GM12875 (cell line): ENCODE measurements around the gene ATP6AP1.

ENCODE experiments used
- H3K4me3 ChIP-seq: one replicate; pipeline ENCODE4 v1.5.1; 2011; ENCODE audit warnings: low read depth, low read length, control low read depth
- TF ChIP-seq, protein P1 (sequence below): IDR thresholded peaks from 2 replicates; pipeline ENCODE4 v1.5.1; 2011; ENCODE audit warnings: low read depth, mild to moderate bottlenecking, control low read depth, inconsistent platforms, low read length, moderate library complexity, borderline replicate concordance; ENCODE audit not compliant: insufficient read depth

The ATP6AP1 gene, protein sequence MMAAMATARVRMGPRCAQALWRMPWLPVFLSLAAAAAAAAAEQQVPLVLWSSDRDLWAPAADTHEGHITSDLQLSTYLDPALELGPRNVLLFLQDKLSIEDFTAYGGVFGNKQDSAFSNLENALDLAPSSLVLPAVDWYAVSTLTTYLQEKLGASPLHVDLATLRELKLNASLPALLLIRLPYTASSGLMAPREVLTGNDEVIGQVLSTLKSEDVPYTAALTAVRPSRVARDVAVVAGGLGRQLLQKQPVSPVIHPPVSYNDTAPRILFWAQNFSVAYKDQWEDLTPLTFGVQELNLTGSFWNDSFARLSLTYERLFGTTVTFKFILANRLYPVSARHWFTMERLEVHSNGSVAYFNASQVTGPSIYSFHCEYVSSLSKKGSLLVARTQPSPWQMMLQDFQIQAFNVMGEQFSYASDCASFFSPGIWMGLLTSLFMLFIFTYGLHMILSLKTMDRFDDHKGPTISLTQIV

DNA sequence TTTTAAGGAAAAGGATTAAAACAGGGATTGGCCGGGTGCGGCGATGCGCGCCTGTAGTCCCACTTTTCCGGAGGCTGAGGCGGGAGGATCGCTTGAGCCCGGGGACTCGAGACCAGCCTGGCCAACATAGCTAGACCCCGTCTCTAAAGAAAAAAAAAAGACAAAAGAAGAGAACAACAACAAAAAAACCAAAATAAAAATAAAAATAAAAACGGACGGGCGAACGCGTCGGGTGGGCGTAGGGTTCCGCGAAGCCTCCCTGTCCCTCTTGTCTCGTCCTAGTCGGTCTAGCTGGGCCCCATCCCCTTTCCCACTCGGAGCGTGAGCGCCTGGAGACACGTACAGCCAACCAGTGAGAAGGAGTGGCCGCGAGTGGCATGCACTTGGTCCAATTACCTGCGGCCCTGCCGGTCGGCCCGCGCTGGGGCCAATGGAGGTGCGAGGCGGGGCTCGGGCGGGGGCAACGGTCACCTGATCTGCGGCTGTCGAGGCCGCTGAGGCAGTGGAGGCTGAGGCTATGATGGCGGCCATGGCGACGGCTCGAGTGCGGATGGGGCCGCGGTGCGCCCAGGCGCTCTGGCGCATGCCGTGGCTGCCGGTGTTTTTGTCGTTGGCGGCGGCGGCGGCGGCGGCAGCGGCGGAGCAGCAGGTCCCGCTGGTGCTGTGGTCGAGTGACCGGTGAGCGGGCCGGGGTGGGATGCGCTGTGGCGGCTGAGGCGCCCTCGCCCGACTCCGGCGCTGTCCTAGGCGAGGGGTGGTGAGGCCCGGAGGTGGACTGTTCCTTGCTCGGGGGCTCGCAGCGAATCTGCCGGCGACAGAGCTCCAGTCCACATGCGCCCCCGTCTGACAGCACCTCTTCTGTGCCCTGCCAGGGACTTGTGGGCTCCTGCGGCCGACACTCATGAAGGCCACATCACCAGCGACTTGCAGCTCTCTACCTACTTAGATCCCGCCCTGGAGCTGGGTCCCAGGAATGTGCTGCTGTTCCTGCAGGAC is at the start of gene ATP6AP1:
TSS of gene ATP6AP1 (plus strand) at position 502 of the 996 bp plus-strand sequence. CDS start at position 518, 16 bp downstream.
- H3K4me3 ChIP-seq, result peak within 1 kb of the TSS; percentile 69
- TF ChIP-seq, protein P1, sequence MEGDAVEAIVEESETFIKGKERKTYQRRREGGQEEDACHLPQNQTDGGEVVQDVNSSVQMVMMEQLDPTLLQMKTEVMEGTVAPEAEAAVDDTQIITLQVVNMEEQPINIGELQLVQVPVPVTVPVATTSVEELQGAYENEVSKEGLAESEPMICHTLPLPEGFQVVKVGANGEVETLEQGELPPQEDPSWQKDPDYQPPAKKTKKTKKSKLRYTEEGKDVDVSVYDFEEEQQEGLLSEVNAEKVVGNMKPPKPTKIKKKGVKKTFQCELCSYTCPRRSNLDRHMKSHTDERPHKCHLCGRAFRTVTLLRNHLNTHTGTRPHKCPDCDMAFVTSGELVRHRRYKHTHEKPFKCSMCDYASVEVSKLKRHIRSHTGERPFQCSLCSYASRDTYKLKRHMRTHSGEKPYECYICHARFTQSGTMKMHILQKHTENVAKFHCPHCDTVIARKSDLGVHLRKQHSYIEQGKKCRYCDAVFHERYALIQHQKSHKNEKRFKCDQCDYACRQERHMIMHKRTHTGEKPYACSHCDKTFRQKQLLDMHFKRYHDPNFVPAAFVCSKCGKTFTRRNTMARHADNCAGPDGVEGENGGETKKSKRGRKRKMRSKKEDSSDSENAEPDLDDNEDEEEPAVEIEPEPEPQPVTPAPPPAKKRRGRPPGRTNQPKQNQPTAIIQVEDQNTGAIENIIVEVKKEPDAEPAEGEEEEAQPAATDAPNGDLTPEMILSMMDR, result no peak

DNA sequence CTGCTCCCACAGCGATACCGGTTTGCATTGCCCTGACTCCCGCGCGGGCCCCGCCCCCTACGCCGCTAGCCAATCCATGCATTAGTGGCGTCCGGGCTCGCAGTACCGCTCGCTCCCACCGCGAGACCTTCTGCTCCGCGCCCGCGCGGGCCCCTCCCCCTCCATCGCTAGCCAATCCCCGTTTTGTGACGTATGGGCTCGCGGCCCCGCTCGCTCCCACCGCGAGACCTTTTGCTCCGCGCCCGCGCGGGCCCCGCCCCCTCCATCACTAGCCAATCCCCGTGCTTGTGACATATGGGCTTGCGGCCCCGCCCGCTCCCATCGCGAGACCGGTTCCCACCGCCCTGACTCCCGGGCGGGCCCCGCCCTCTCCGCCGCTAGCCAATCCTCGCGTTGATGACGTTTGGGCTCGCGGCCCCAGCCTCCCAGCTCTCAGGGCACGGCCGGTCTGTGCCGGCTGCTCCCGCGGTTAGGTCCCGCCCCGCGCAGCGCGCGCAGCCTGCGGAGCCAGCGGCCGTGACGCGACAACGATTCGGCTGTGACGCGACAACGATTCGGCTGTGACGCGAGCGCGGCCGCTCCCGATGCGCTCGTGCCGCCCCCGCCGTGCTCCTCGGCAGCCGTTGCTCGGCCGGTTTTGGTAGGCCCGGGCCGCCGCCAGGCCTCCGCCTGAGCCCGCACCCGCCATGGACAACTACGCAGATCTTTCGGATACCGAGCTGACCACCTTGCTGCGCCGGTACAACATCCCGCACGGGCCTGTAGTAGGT is 49.5 kb upstream of the ATP6AP1 start, which contains the start of gene EMD:
TSS of gene EMD (plus strand) at position 497 of the 770 bp plus-strand sequence. CDS start at position 687, 190 bp downstream.
- TF ChIP-seq, protein P1, result no peak
- H3K4me3 ChIP-seq, result peak within 1 kb of the TSS; percentile 82

DNA sequence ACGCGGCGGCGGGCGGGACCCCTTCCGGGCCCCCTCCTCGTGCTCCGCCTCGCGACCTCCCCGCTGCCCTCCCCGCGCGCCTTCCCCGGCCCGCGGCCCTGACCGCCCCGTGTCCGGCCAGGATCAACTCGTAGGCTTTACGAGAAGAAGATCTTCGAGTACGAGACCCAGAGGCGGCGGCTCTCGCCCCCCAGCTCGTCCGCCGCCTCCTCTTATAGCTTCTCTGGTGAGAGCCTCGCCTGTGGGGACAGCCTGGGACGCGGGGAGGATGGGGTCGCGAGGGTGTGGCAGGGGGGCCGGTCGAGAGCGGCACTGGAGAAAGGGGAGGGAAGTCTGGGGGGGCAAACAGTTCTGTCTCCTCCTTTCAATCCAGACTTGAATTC is 48.9 kb upstream of the ATP6AP1 start:
- peak overlapping the region; percentile 82 for H3K4me3 ChIP-seq
- TF ChIP-seq, protein P1, result no peak

DNA sequence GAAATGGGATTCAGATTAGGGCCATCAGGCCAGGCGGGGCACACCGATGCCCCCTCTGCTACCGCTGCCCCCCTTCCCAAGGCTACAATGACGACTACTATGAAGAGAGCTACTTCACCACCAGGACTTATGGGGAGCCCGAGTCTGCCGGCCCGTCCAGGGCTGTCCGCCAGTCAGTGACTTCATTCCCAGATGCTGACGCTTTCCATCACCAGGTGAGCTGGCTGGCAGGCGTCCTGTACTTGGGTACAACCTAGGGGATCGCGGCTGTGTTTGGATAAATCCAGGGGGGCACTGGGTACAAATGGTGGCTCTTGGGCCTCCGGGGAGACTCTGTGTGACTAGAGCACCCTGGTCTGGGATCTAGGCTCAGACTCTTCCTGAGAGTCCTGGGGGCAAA is 48.3 kb upstream of the ATP6AP1 start:
- TF ChIP-seq, protein P1, result no peak
- peak overlapping the region; percentile 82 for H3K4me3 ChIP-seq

DNA sequence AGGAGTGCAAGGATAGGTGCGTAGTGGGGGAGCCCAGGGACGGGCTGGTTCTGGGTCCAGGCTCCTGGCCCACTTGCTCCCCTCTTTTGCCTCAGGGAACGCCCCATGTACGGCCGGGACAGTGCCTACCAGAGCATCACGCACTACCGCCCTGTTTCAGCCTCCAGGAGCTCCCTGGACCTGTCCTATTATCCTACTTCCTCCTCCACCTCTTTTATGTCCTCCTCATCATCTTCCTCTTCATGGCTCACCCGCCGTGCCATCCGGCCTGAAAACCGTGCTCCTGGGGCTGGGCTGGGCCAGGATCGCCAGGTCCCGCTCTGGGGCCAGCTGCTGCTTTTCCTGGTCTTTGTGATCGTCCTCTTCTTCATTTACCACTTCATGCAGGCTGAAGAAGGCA is 47.7 kb upstream of the ATP6AP1 start:
- TF ChIP-seq, protein P1, result no peak
- no peak overlapping the region for H3K4me3 ChIP-seq

DNA sequence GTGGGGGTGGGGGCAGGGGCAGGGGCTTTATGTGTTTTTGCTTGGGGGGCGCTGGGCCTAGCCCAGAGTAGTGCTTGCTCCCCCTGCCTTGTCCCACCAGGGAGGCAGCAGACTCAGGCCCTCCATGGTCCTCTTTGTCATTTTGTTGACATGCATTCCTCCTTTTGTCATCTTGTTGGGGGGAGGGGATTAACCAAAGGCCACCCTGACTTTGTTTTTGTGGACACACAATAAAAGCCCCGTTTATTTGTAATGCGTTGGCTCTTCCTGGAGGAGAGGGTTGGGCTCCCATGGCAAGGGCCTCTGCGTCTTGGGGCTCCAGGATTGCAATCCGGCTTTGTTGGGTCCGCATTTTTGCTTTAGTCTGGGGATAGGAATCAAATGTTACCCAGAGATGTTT is 47.2 kb upstream of the ATP6AP1 start:
- H3K4me3 ChIP-seq, result no peak overlapping the region
- TF ChIP-seq, protein P1, result no peak
